Limb (tissue), 2 donors: ENCODE data around the gene OR5T3.
"Not testable (repeated sequence)": the region's sequence is repeated elsewhere in the genome, so short reads cannot be mapped to it uniquely, and the experiment has no call there.

ENCODE experiments used
- DNase-seq, 2 donors: peaks; one replicate each; pipeline ENCODE4 v3.0.0-alpha.2; 2016; ENCODE audit errors: extremely low spot score in 2 of 2

Gene OR5T3

GRCh38 chr11:56251954-56252353, at the start of gene OR5T3:
Gene OR5T3, plus strand, starts transcription at chr11:56252254. Its CDS starts 0 bp downstream, at chr11:56252254.
- no peak for DNase-seq

GRCh38 chr11:56207790-56208189, 44.3 kb upstream of the OR5T3 start:
- DNase-seq, result no peak

- no peak for DNase-seq
Measured at GRCh38 chr11:56214537-56214936, 37.5 kb upstream of the OR5T3 start.

GRCh38 chr11:56219735-56220134, 32.3 kb upstream of the OR5T3 start:
- not testable (repeated sequence) for DNase-seq

- no peak for DNase-seq
Measured at GRCh38 chr11:56234155-56234554, 17.9 kb upstream of the OR5T3 start, which contains the start of gene OR5T2. Gene OR5T2, minus strand, starts transcription at chr11:56234255. Its CDS starts 1,193 bp downstream, at chr11:56233062.

GRCh38 chr11:56271092-56271491, 19.0 kb downstream of the OR5T3 start:
- no peak for DNase-seq

GRCh38 chr11:56273854-56274253, 21.8 kb downstream of the OR5T3 start, which contains the start of gene OR5T1:
Gene OR5T1, plus strand, starts transcription at chr11:56274154. Its CDS starts 1,485 bp downstream, at chr11:56275639.
- no peak for DNase-seq

- DNase-seq, result no peak
Measured at GRCh38 chr11:56292154-56292553, 40.1 kb downstream of the OR5T3 start, which contains the start of gene OR8H1. Gene OR8H1, minus strand, starts transcription at chr11:56292254. Its CDS starts 1,192 bp downstream, at chr11:56291062.

- no peak for DNase-seq
Measured at GRCh38 chr11:56296898-56297297, 44.8 kb downstream of the OR5T3 start.
